ENCODE results near the gene EPN1. TPM values are rescaled to one million over a fixed set of nuclear protein-coding genes. Genes with fewer than 3 reads are reported as not detected.

EPN1 gene
- total and polyA plus RNA-seq, 2 of the 8 experiments (the other 6 are each of a cell fraction or from before 2014, with no cell fraction given) = 49.6 to 200 TPM

DNA sequence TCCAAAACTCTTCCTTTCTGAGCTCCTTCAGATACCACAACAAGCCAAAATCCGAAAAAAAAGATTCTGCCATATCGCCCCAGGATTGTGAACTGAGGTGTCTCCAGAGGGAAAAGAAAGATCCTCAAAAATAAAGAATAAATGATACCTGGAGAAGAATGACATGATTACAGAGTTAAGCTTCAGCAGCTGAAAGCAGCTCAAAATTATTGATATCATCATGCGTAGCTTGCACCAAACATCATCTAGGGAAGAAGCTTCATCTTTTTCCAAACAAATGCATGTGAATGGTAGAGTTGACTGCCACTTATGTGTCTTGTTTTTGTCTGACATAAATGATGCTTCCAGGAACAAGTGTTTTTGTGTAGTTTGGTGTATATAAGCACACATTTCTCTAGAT lies 63.3 kb downstream of the EPN1 start, which contains the start of gene NLRP9:
Gene NLRP9 (minus strand): TSS at position 101 of the 400 bp plus-strand sequence. CDS start 28 bp downstream, at position 73.
- Histone ChIP-seq H3K36me3 (ENCODE audit: control insufficient read depth in 2 of 4, insufficient read depth in 4 of 4, low read length in 3 of 4) (no peaks in the 10 kb centered on the region; a peak in 1 of 8 replicates), H3K4me1 (replicated peaks in 1 of 4; ENCODE audit: control insufficient read depth in 3 of 4, insufficient read depth in 4 of 4, low read length in 3 of 4) (no peaks in the 10 kb centered on the region), H4K5ac (ENCODE audit: insufficient read length, low read depth, low read length) (no peak within 1 kb of the TSS), H3K18ac (ENCODE audit: extremely low read depth, low read length) (no peak within 1 kb of the TSS), H2BK120ac (replicated peaks; ENCODE audit: low read depth, low read length) (no peak within 1 kb of the TSS), H3K4me2 (ENCODE audit: insufficient read depth in 1 of 2, low read depth in 2 of 2, low read length in 2 of 2) (no peak within 1 kb of the TSS), H2BK15ac (ENCODE audit: low read length) (no peak within 1 kb of the TSS), H3K27me3 (replicated peaks in 1 of 4; ENCODE audit: control insufficient read depth in 3 of 4, extremely low read depth in 1 of 4, insufficient read depth in 3 of 4, low read length in 3 of 4) (no peaks in the 10 kb centered on the region), H4K8ac (ENCODE audit: extremely low read depth, insufficient read depth, low read length) (no peak within 1 kb of the TSS), H3K23me2 (ENCODE audit: low read depth, low read length) (no peaks in the 10 kb centered on the region), H3K56ac (replicated peaks; ENCODE audit: insufficient read length, low read depth, low read length) (no peak within 1 kb of the TSS), H3K79me1 (ENCODE audit: low read depth, low read length) (no peaks in the 10 kb centered on the region), H3K79me2 (ENCODE audit: control insufficient read depth in 1 of 2, insufficient read depth in 2 of 2, low read length in 2 of 2) (no peaks in the 10 kb centered on the region), H3K23ac (ENCODE audit: insufficient read length) (no peak within 1 kb of the TSS), H3K9me3 (ENCODE audit: insufficient read depth in 2 of 2, low read depth in 1 of 2, low read length in 1 of 2) (peaks cover 42 to 68% of the 10 kb centered on the region in 2 experiments), H4K20me1 (replicated peaks in 1 of 2; ENCODE audit: control insufficient read depth in 1 of 2, insufficient read depth in 2 of 2, low read length in 2 of 2) (no peaks in the 10 kb centered on the region), H2AK5ac (ENCODE audit: low read depth, low read length) (no peak within 1 kb of the TSS), H3K4ac (replicated peaks; ENCODE audit: insufficient read length, low read depth, low read length) (no peak within 1 kb of the TSS), H2BK5ac (ENCODE audit: low read depth, low read length) (no peak within 1 kb of the TSS), H4K91ac (replicated peaks; ENCODE audit: insufficient read length, low read length) (no peak within 1 kb of the TSS), H2BK12ac (ENCODE audit: low read depth, low read length) (no peak within 1 kb of the TSS), H3K14ac (ENCODE audit: insufficient read length) (no peak within 1 kb of the TSS), H2AFZ (ENCODE audit: low read length) (no peak within 1 kb of the TSS), H3K4me3 (ENCODE audit: extremely low read depth in 1 of 4, insufficient read depth in 2 of 4, low read depth in 3 of 4, low read length in 4 of 4) (no peak within 1 kb of the TSS), H3K9ac (replicated peaks in 1 of 4; ENCODE audit: extremely low read depth in 1 of 4, low read depth in 3 of 4, low read length in 3 of 4) (no peak within 1 kb of the TSS), H2BK20ac (ENCODE audit: low read length) (no peak within 1 kb of the TSS), H3K27ac (ENCODE audit: low read depth, low read length) (no peak within 1 kb of the TSS)
- WGBS, 2 experiments (ENCODE audit: extremely low coverage in 1 of 2, insufficient coverage in 1 of 2, insufficient read length in 1 of 2, insufficient replicate concordance in 2 of 2, low coverage in 1 of 2, low lambda C conversion rate in 2 of 2, missing lambda C conversion rate in 1 of 2) = 69% methylated on average over 3 of the region's 3 CpGs; no CpG with 5 or more reads in 1 of the 2 experiments
- DNase-seq (ENCODE audit: low read depth in 1 of 2, low spot score in 2 of 2) = no peak
- FAIRE-seq = no peak
- CTCF ChIA-PET (ENCODE audit: partially characterized antibody) = interaction anchor here (1.0 kb wide), 1 partner anchor 336 kb away, joined by 4 read pairs; no protein-coding TSS in a partner anchor
- POLR2A ChIA-PET (ENCODE audit: partially characterized antibody) = no interaction called here
- TF ChIP-seq MAFK (IDR thresholded peaks at IDR 0.05; ENCODE audit: low read depth, low read length) = no peak
- TF ChIP-seq TAF1 (IDR thresholded peaks at IDR 0.05; ENCODE audit: low read depth, low read length) = no peak
- TF ChIP-seq GABPA (IDR thresholded peaks at IDR 0.05; ENCODE audit: borderline replicate concordance, insufficient read depth, low read length) = no peak
- no peak for TF ChIP-seq CEBPB (IDR thresholded peaks at IDR 0.05; ENCODE audit: low read depth, low read length)
- no peak for TF ChIP-seq JUND (IDR thresholded peaks at IDR 0.05; ENCODE audit: low read length)
- no peak for TF ChIP-seq CHD2 (IDR thresholded peaks at IDR 0.05; ENCODE audit: low read length)
- no peak for TF ChIP-seq HDAC6 (IDR thresholded peaks at IDR 0.05; ENCODE audit: low read depth, low read length)
- TF ChIP-seq EGR1 (IDR thresholded peaks at IDR 0.05; ENCODE audit: borderline replicate concordance, low read depth, low read length) = no peak
- TF ChIP-seq NRF1 (IDR thresholded peaks at IDR 0.05; ENCODE audit: low read depth, low read length) = no peak
- no peak for TF ChIP-seq POLR2A (IDR thresholded peaks at IDR 0.05; ENCODE audit: control extremely low read depth in 1 of 2, low read depth in 2 of 2, low read length in 2 of 2)

All from H1 (cell line).